Heart right ventricle (tissue), 16 donors: ENCODE measurements around the gene NCDN. TPM values are rescaled to one million over a fixed set of nuclear protein-coding genes. Genes with fewer than 3 reads are reported as not detected.

ENCODE experiments used
- ATAC-seq, 8 donors: fragments of 200-7000 bp; cut with Tn5 transposase; one replicate each; pipeline ENCODE4 v1.9.1; 2020; ENCODE audit warnings: mild to moderate bottlenecking in 8 of 8, moderate library complexity in 8 of 8, moderate number of reproducible peaks in 1 of 8
- DNase-seq, 2 donors: peaks; one replicate each; pipeline ENCODE4 v3.0.0-alpha.2; 2020
- H3K27ac ChIP-seq, 10 donors: fragments of 200-600 bp; sonication (generic) in 2 of 10; one replicate each; pipeline versions ENCODE4 v1.5.0 to v1.8.0; 2020 to 2022; ENCODE audit warnings: mild to moderate bottlenecking in 3 of 10
- H3K27me3 ChIP-seq, 7 donors: fragments of 200-600 bp; one replicate each; pipeline ENCODE4 v1.8.0; 2021 to 2022; ENCODE audit warnings: mild to moderate bottlenecking in 2 of 7
- H3K36me3 ChIP-seq, 9 donors: fragments of 200-600 bp; sonication (generic) in 1 of 9; one replicate each; pipeline versions ENCODE4 v1.5.0 to v1.8.0; 2020 to 2022; ENCODE audit warnings: mild to moderate bottlenecking in 2 of 9
- H3K4me1 ChIP-seq, 9 donors: fragments of 200-600 bp; sonication (generic) in 1 of 9; one replicate each; pipeline versions ENCODE4 v1.5.0 to v1.8.0; 2020 to 2022; ENCODE audit warnings: mild to moderate bottlenecking in 4 of 9
- H3K4me3 ChIP-seq, 10 donors: fragments of 200-600 bp; sonication (generic) in 2 of 10; one replicate each; pipeline versions ENCODE4 v1.5.0 to v1.8.0; 2020 to 2022; ENCODE audit warnings: mild to moderate bottlenecking in 7 of 10, moderate library complexity in 2 of 10
- H3K9me3 ChIP-seq, 11 donors: fragments of 200-600 bp in 10 of 11; sonication (generic) in 2 of 11; one replicate each; pipeline versions ENCODE4 v1.5.0 to v1.8.0; 2013 to 2022; ENCODE audit warnings: mild to moderate bottlenecking in 2 of 11, control low read depth in 1 of 11, moderate library complexity in 1 of 11
- WGBS, 2 donors: extraction: QIAGEN DNeasy Blood & Tissue Kit; methylation state at CpG; one replicate each; pipeline ENCODE4 v1.1.7; 2013; ENCODE audit warnings: inconsistent platforms in 1 of 2; 5-methylcytosine and 5-hydroxymethylcytosine counted together
- intact Hi-C, 10 donors: fragments of 100-400 bp; cut with DNase I; formaldehyde crosslinking; loops; one replicate each; pipeline versions ENCODE4 v1.11.1 to v1.14.2; 2022
- polyA plus RNA-seq, 2 donors: library from polyadenylated mRNA; stranded (reverse); fragments of 200-250 nt; gene quantifications; one replicate each; pipeline ENCODE4 v1.2.3, GENCODE V29; 2013
- total RNA-seq, 10 donors: library from RNA; stranded (reverse); fragmentation: NEBNext Ultra II Directional in 3 of 10; extraction: Animal tissue kit (Norgen Biotek cat#: 25700) in 3 of 10; gene quantifications; one replicate each; pipeline versions ENCODE4 v1.2.1 to v1.2.4, GENCODE V29; 2021 to 2023
- TF ChIP-seq, protein P1 (sequence below), 9 donors: fragments of 200-600 bp; sonication (generic) in 2 of 9; IDR thresholded peaks; one replicate each; pipeline versions ENCODE4 v1.5.0 to v1.8.0; 2021 to 2022; ENCODE audit warnings: antibody characterized with exemption in 9 of 9, mild to moderate bottlenecking in 5 of 9, moderate library complexity in 1 of 9
- donor health status: Arrhythmogenic right ventricular cardiomyopathy.
- donor health status: ischemic (EF 13 %, LVEDD 7.1; RV severe dilation, severe dysfunction).
- donor health status: healthy with polysubstance abuse.
- donor health status: DM: no; HTN: yes; CAD: no.
- donor health status: DM: no; HTN: no; CAD: no.
- donor health status: ischemic (EF 25% LVEDD 6.9; RV normal size, moderate dysfunction).
- donor health status: ischemic (EF 25% LVEDD 5.7; RV mildly dilated, moderate dysfunction).
- donor health status: healthy.
- donor health status: DM: yes; HTN: yes; CAD: no.
- donor health status: Ischemic cardiomyopathy.
- donor health status: ischemic (EF 35%, LVEDD 5.7; RV mildly dilated, moderate dysfunction).
- donor health status: nonischemic (EF 11% LVEDD 7.7; RV severe dilation, severe dysfunction).
- donor health status: DM: yes; HTN: yes; CAD: no.
- donor health status: PGD.
- donor health status: ischemic (EF 29% LVEDD 5.4; RV normal size, mild dysfunction).
- donor health status: nonischemic (EF 23%, LVEDD 6.1; RV moderate dilation, normal function).

Gene NCDN
- total and polyA plus RNA-seq, 12 donors, result 15.3 to 51.7 (median 33.2) TPM

GRCh38 chr1:35518183-35518582 is 39.4 kb upstream of the NCDN start:
- DNase-seq (no peak), ATAC-seq (no peak)
- no peaks in the 10 kb centered on the region for H3K27me3 ChIP-seq
- no peak overlapping the region for H3K4me3 ChIP-seq
- peaks cover 0 to 9% (median 0%) of the 10 kb centered on the region in 9 donors for H3K4me1 ChIP-seq
- TF ChIP-seq, protein P1, sequence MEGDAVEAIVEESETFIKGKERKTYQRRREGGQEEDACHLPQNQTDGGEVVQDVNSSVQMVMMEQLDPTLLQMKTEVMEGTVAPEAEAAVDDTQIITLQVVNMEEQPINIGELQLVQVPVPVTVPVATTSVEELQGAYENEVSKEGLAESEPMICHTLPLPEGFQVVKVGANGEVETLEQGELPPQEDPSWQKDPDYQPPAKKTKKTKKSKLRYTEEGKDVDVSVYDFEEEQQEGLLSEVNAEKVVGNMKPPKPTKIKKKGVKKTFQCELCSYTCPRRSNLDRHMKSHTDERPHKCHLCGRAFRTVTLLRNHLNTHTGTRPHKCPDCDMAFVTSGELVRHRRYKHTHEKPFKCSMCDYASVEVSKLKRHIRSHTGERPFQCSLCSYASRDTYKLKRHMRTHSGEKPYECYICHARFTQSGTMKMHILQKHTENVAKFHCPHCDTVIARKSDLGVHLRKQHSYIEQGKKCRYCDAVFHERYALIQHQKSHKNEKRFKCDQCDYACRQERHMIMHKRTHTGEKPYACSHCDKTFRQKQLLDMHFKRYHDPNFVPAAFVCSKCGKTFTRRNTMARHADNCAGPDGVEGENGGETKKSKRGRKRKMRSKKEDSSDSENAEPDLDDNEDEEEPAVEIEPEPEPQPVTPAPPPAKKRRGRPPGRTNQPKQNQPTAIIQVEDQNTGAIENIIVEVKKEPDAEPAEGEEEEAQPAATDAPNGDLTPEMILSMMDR (IDR thresholded peaks at IDR 0.05), result no peak
- WGBS, 2 donors, result 97% methylated on average over 3 of the region's 3 CpGs
- H3K9me3 ChIP-seq, result peaks cover 0 to 36% (median 20%) of the 10 kb centered on the region in 11 donors
- no peak overlapping the region for H3K27ac ChIP-seq
- intact Hi-C loops, result no loop called here
- H3K36me3 ChIP-seq, result no peaks in the 10 kb centered on the region

DNA sequence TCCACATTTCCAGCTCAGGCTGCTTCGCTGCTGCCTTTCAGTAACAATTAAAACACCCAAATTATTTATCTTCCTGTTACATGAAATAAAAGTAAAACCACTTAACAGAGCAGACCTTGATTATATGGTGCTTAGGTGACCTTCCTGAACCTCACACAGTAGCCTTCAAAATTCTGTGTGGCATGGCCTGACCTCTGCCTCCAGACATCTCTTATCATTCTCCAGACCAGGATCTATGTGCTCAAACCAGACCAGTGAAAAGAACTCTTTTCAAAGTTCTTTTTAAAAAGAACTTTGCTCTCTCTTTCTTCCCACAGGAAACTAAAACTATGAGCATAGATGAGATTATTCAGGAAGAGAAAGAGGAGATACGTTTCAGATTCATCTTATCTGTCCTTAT is 38.2 kb upstream of the NCDN start:
- Histone ChIP-seq H3K4me3 (no peak overlapping the region), H3K27ac (no peak overlapping the region), H3K4me1 (peaks cover 0 to 9% (median 0%) of the 10 kb centered on the region in 9 donors), H3K9me3 (peaks cover 0 to 36% (median 20%) of the 10 kb centered on the region in 11 donors), H3K36me3 (peaks cover 0 to 4% (median 0%) of the 10 kb centered on the region in 9 donors), H3K27me3 (no peaks in the 10 kb centered on the region)
- TF ChIP-seq, protein P1 (IDR thresholded peaks at IDR 0.05), result no peak
- ATAC-seq (no peak), DNase-seq (no peak)
- WGBS, 2 donors, result 59 to 69% methylated on average over 2 of the region's 2 CpGs
- intact Hi-C loops, result no loop called here

- H3K27me3 ChIP-seq, result no peaks in the 10 kb centered on the region
- 90 to 92% methylated on average over 2 of the region's 2 CpGs for WGBS, 2 donors
- no peak overlapping the region for H3K27ac ChIP-seq
- H3K9me3 ChIP-seq, result peaks cover 0 to 2% (median 0%) of the 10 kb centered on the region in 11 donors
- H3K4me1 ChIP-seq, result peaks cover 0 to 9% (median 0%) of the 10 kb centered on the region in 9 donors
- TF ChIP-seq, protein P1 (IDR thresholded peaks at IDR 0.05), result no peak
- H3K4me3 ChIP-seq, result no peak overlapping the region
- DNase-seq (no peak), ATAC-seq (no peak)
- intact Hi-C loops, result no loop called here
- H3K36me3 ChIP-seq, result peaks cover 0 to 4% (median 0%) of the 10 kb centered on the region in 9 donors
Observed at GRCh38 chr1:35524106-35524505, 33.5 kb upstream of the NCDN start.

- Histone ChIP-seq H3K27me3 (no peaks in the 10 kb centered on the region), H3K36me3 (peaks cover 0 to 21% (median 0%) of the 10 kb centered on the region in 9 donors), H3K4me3 (no peak overlapping the region), H3K27ac (no peak overlapping the region), H3K9me3 (peaks cover 0 to 18% (median 0%) of the 10 kb centered on the region in 11 donors), H3K4me1 (peaks cover 2 to 45% (median 25%) of the 10 kb centered on the region in 9 donors)
- TF ChIP-seq, protein P1 (IDR thresholded peaks at IDR 0.05), result no peak
- no peak for ATAC-seq
- intact Hi-C loops, result no loop called here
- DNase-seq, result no peak
- 78 to 79% methylated on average over 5 of the region's 5 CpGs for WGBS, 2 donors
Observed at GRCh38 chr1:35530168-35530567, 27.4 kb upstream of the NCDN start.
